Pancreas (tissue), 10 donors: Measurements from ENCODE around the gene FAM43B. TPM values are rescaled to one million over a fixed set of nuclear protein-coding genes. Genes with fewer than 3 reads are reported as not detected.

Experiments used
- ATAC-seq, 4 donors: fragments of 200-7000 bp; cut with Tn5 transposase; one replicate each; pipeline versions ENCODE4 v1.8.0 to v1.9.1; 2020; ENCODE audit warnings: mild to moderate bottlenecking in 4 of 4, moderate library complexity in 4 of 4
- DNase-seq, 6 donors: peaks; one replicate each; pipeline ENCODE4 v3.0.0-alpha.2; 2020
- FAIRE-seq: peaks from 2 replicates; lab custom pipeline; 2012; peaks lifted over from hg19 to GRCh38; lab: Jason Lieb, UNC
- H3K27ac ChIP-seq, 4 donors: fragments of 200-600 bp; sonication (generic); 1 replicate in 3 of 4; 2 replicates in 1 of 4; pipeline versions ENCODE4 v1.5.0 to v1.8.0; 2020
- H3K27me3 ChIP-seq, 4 donors: fragments of 200-600 bp; one replicate each; pipeline ENCODE4 v1.8.0; 2021
- H3K36me3 ChIP-seq, 3 donors: fragments of 200-600 bp; sonication (generic) in 1 of 3; one replicate each; pipeline versions ENCODE4 v1.5.0 to v1.8.0; 2020 to 2021
- H3K4me1 ChIP-seq, 3 donors: fragments of 200-600 bp; one replicate each; pipeline ENCODE4 v1.8.0; 2021
- H3K4me3 ChIP-seq, 4 donors: fragments of 200-600 bp; sonication (generic) in 2 of 4; one replicate each; pipeline versions ENCODE4 v1.5.0 to v1.8.0; 2020 to 2021
- H3K9me3 ChIP-seq, 4 donors: fragments of 200-600 bp; one replicate each; pipeline ENCODE4 v1.8.0; 2021
- CTCF ChIP-seq, 4 donors: fragments of 200-600 bp; sonication (generic) in 3 of 4; IDR thresholded peaks; one replicate each; pipeline versions ENCODE4 v1.5.0 to v1.8.0; 2021; ENCODE audit warnings: antibody characterized with exemption in 4 of 4
- WGBS, 2 donors: extraction: QIAGEN DNeasy Blood & Tissue Kit; methylation state at CpG; one replicate each; pipeline ENCODE4 v1.1.7; 2013; 5-methylcytosine and 5-hydroxymethylcytosine counted together
- intact Hi-C, 3 donors: fragments of 100-400 bp; cut with DNase I; formaldehyde crosslinking; loops; one replicate each; pipeline versions ENCODE4 v1.11.1 to v1.14.2; 2022
- polyA plus RNA-seq, 2 donors: library from polyadenylated mRNA; stranded (reverse); fragments of 200-250 nt; gene quantifications; one replicate each; pipeline ENCODE4 v1.2.3, GENCODE V29; 2013
- total RNA-seq, 6 donors: library from RNA; stranded (reverse); fragmentation: NEBNext Ultra II Directional in 4 of 6; extraction: Animal tissue kit (Norgen Biotek cat#: 25700) in 4 of 6; gene quantifications; one replicate each; pipeline versions ENCODE4 v1.2.1 to v1.2.4, GENCODE V29; 2021 to 2023
- donor health status: healthy with polysubstance abuse.
- donor health status: DM: no; HTN: no; CAD: no; lungs with moderate emphysema.
- donor health status: DM: no; HTN: no; CAD: no.
- donor health status: control.
- donor health status: control.
- donor health status: Bipolar disorder and iron deficiency.
- donor health status: DM: yes; HTN: yes; CAD: no.
- donor health status: DM: no; HTN: no; CAD: no.
- donor health status: DM: no; HTN: no; CAD: no.
- donor health status: DM: yes; HTN: yes; CAD: no.

The FAM43B gene
- total and polyA plus RNA-seq, 8 donors: 0.14 to 0.72 (median 0.28) TPM; not detected in 1

DNA sequence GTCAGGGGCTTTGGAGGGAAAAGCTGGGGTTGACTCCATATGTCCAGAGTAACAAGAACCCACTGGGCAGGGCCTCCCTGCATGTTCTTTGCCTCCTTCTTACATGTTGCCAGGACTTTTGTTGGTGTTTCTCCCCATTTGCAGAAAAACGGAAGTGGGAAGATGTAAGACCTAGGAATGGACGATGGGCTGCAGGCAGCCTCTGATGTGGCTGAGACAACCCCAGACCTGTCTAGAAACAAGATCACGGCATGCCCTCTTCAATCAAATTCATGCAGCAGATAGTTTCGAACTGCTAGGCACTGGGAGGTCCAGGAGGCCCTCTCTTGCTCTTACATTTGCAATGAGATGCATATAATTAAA lies 3.4 kb downstream of the FAM43B start:
- Histone ChIP-seq H3K36me3 (no peaks in the 10 kb centered on the region), H3K27me3 (peaks cover 0 to 6% (median 1%) of the 10 kb centered on the region in 4 donors), H3K4me1 (no peaks in the 10 kb centered on the region), H3K9me3 (no peaks in the 10 kb centered on the region), H3K27ac (no peak overlapping the region), H3K4me3 (no peak overlapping the region)
- intact Hi-C loops: no loop called here
- FAIRE-seq (no peak), ATAC-seq (no peak), DNase-seq (no peak)
- 44 to 49% methylated on average over 4 of the region's 4 CpGs for WGBS, 2 donors
- TF ChIP-seq CTCF (IDR thresholded peaks at IDR 0.05): no peak

DNA sequence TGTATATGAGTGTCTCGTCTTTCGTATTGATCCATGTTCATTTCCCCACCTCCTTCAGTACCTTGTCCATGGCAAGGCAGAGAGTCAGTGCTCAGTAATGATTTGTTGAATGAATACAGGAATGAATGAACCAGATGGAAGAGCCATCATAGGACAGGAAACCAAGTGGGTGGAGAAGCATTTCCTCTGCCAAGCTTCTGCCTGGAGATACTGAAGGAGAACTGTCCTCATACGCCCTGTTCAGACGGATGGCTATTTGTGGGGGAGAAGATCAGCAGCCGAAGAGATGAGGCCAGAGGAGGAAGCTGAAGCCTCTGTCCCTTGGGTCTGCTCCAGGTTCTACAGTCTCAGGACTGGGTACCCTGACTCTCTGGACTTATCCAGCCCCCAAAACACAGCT lies 5.8 kb downstream of the FAM43B start:
- no peak for TF ChIP-seq CTCF (IDR thresholded peaks at IDR 0.05)
- Histone ChIP-seq H3K9me3 (no peaks in the 10 kb centered on the region), H3K27me3 (peaks cover 0 to under 1% (median 0%) of the 10 kb centered on the region in 4 donors), H3K4me1 (no peaks in the 10 kb centered on the region), H3K27ac (no peak overlapping the region), H3K4me3 (no peak overlapping the region), H3K36me3 (no peaks in the 10 kb centered on the region)
- DNase-seq (no peak), ATAC-seq (no peak), FAIRE-seq (no peak)
- intact Hi-C loops: no loop called here
- 52% methylated on average over 5 of the region's 5 CpGs for WGBS, 2 donors

DNA sequence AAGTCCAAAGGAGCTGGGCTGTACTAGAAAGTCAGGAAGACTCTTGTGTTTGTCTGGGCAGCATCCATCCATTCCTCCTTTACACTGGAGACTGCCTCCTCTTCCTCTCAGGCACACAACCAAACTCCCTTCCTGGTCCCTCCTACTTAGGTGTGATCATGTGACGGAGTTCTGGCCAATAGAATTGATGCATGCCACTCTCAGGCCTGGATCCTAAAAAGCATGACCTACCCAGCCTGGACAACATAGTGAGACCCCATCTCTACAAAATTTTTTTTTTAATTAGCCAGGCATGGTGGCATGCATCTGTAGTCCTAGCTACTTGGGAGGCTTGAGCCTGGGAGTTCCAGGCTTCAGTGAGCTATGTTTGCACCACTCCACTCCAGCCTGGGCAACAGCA lies 8.6 kb downstream of the FAM43B start:
- WGBS, 2 donors: 13 to 69% methylated on average over 1 of the region's 1 CpG
- DNase-seq (no peak), FAIRE-seq (no peak), ATAC-seq (no peak)
- no peak for TF ChIP-seq CTCF (IDR thresholded peaks at IDR 0.05)
- H3K36me3 ChIP-seq: no peaks in the 10 kb centered on the region
- H3K27me3 ChIP-seq: no peaks in the 10 kb centered on the region
- H3K27ac ChIP-seq: no peak overlapping the region
- intact Hi-C loops: no loop called here
- H3K4me3 ChIP-seq: no peak overlapping the region
- no peaks in the 10 kb centered on the region for H3K4me1 ChIP-seq
- H3K9me3 ChIP-seq: no peaks in the 10 kb centered on the region

- H3K27me3 ChIP-seq: no peaks in the 10 kb centered on the region
- no peak overlapping the region for H3K4me3 ChIP-seq
- DNase-seq: no peak
- H3K4me1 ChIP-seq: no peaks in the 10 kb centered on the region
- 44 to 69% methylated on average over 4 of the region's 4 CpGs for WGBS, 2 donors
- intact Hi-C loops: no loop called here
- H3K9me3 ChIP-seq: no peaks in the 10 kb centered on the region
- H3K27ac ChIP-seq: no peak overlapping the region
- no peak for FAIRE-seq
- H3K36me3 ChIP-seq: no peaks in the 10 kb centered on the region
- ATAC-seq: no peak
- TF ChIP-seq CTCF (IDR thresholded peaks at IDR 0.05): no peak
Measured at GRCh38 chr1:20565234-20565633, 12.9 kb downstream of the FAM43B start.

GRCh38 chr1:20569523-20570098 lies 17.2 kb downstream of the FAM43B start:
- H3K36me3 ChIP-seq: no peaks in the 10 kb centered on the region
- no peak overlapping the region for H3K4me3 ChIP-seq
- no peak for FAIRE-seq
- intact Hi-C loops: no loop called here
- no peaks in the 10 kb centered on the region for H3K9me3 ChIP-seq
- ATAC-seq: no peak
- no peak for DNase-seq
- 81 to 87% methylated on average over 4 of the region's 4 CpGs for WGBS, 2 donors
- no peak overlapping the region for H3K27ac ChIP-seq
- H3K27me3 ChIP-seq: no peaks in the 10 kb centered on the region
- no peak for TF ChIP-seq CTCF (IDR thresholded peaks at IDR 0.05)
- H3K4me1 ChIP-seq: no peaks in the 10 kb centered on the region
